GM12872 (cell line): ENCODE results near the gene STRADB.

Experiments
- CTCF ChIP-seq: IDR thresholded peaks from 3 replicates; pipeline ENCODE4 v1.5.1; 2011; ENCODE audit warnings: low read depth, mild to moderate bottlenecking, low read length, moderate library complexity; ENCODE audit not compliant: insufficient read depth

STRADB gene

GRCh38 chr2:201465524-201465971 is 14.0 kb downstream of the STRADB start:
- no peak for TF ChIP-seq CTCF

- no peak for TF ChIP-seq CTCF
Observed at GRCh38 chr2:201466050-201466675, 14.6 kb downstream of the STRADB start.

- TF ChIP-seq CTCF, result no peak
Observed at GRCh38 chr2:201467666-201468065, 16.1 kb downstream of the STRADB start.

- no peak for TF ChIP-seq CTCF
Observed at GRCh38 chr2:201470821-201471731, 19.5 kb downstream of the STRADB start.

- no peak for TF ChIP-seq CTCF
Observed at GRCh38 chr2:201471732-201472393, 20.3 kb downstream of the STRADB start.

- TF ChIP-seq CTCF, result no peak
Observed at GRCh38 chr2:201472411-201472810, 20.9 kb downstream of the STRADB start.

- TF ChIP-seq CTCF, result no peak
Observed at GRCh38 chr2:201482543-201482942, 31.0 kb downstream of the STRADB start.
